ENCODE data around the gene HEXD.
A peak's percentile ranks its signal among the peaks of the same experiment; 100 is the strongest.
"Not testable (repeated sequence)": the region's sequence is repeated elsewhere in the genome, so short reads cannot be mapped to it uniquely, and the experiment has no call there.

HEXD gene

DNA sequence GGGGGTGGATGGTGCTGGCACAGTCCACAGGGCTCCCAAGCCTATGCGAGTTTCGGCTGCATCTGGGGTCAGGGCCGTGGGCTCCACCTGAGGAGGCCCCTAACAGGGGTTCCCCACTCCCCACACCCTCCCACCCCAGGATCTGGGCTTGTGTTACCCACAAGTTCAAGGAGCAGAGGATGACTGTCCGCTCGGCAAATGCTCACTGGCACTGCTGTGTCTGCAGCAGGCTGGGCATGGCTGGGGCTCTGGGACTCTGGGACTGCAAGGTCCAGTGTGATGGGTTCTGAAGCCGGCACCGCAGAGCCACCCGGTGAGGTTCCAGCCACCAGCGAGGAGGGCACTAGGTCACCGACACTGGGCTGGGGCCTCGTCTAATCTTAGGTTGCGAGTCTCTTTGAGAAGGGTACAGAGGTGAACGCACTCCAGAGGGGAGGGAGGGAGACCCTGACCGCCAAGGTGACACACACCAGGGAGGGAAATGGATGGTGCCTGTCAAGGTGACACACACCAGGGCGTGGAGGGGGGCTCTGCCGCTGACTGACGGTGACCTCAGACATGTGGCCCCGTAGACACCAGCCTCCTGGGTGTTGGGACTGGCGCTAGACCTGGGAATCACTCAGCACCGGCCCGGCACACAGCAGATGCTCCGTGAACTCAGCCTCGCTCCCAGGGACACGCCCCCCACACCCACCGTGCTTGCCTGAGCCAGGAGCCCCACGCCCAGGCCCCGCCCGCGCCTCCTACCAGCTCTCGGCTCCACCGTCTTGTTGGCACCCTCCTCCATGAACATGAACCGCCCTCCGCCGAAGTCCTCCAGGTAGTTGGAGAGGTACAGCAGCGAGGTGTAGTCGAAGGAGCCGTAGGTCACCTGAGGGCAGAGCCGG, 20.5 kb upstream of the HEXD start:
- no peak for DNase-seq

DNA sequence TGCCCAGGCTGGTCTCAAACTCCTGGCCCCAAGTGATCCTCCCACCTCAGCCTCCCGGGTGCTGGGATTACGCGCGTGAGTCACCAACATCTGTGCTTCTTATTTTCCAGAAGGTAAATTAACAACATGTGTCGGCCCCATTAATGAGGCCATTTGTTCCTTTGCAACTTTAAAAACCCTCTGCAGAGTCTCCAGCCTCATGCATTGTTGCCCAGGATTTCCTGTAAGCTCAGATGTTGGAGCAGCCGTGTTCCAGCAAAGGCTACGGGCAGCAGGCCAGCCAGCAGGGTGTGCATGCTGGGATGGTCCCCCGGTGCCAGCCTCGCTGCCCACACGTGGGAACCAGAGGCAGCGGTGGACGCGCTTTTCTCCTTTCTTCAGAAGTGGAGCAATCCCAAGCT, 19.1 kb upstream of the HEXD start:
- DNase-seq = peak; percentile 92

DNA sequence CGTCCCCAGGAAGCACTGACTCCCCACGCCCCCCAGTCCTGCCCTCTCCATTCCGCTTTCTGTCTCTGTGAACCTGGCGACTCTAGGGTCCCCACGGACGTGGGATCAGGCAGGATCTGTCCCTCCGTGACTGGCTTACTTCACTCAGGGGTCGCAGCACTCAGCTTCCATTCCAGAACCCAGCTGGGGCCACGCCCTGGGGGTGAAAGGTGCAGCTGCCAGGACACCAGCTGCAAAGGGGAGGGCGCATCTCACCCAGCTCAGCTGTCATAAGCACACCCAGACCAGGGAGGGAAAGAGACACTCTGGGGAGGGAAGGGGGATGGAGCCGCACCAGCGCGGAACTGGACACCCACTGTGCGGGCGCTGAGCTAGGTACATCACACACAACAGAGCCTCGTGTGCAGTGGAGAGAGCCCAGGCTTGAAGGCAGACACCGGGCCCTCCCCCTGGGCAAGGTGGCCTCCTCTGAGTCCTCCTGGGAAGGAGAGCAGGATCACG, 18.5 kb upstream of the HEXD start:
- no peak for DNase-seq

DNA sequence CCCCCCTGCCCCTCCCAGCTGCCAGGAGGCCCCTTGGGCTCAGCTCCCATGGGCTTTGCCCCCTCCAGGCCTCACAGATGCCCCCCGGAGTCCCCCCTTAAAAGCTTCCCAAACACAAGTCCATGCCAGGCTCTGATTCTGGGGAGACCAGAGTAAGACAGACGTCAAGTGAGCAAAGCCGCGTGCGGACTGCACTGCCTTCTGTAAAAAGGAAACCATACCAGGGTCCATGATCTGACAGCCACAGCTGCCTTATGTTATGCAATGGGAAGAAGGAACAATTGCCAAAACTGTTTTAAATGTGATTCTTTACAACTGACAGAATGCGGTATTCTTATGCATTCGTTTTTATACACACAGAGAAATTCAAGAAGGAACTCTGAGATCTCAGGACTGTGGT, 17.9 kb upstream of the HEXD start:
- peak; percentile 30 for DNase-seq

DNA sequence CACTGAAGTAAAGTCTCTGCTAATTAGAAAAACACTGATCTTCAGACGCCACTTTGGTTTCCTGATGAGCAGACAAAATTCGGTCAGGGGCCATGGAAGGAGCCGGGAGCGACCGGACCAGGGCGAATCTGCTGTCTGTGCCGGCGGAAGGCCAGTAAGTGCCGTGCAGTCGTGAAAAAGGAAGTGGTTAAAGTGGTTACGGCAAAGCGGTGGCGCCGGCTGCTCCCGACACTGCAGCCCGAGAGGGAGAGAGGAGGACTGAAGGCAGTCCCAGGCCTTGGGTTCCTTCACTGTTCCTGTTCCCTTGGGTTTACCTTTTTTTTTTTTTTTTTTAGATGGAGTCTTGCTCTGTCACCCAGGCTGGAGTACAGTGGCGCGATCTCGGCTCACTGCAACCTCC, 17.3 kb upstream of the HEXD start:
- peak; percentile 58 for DNase-seq

DNA sequence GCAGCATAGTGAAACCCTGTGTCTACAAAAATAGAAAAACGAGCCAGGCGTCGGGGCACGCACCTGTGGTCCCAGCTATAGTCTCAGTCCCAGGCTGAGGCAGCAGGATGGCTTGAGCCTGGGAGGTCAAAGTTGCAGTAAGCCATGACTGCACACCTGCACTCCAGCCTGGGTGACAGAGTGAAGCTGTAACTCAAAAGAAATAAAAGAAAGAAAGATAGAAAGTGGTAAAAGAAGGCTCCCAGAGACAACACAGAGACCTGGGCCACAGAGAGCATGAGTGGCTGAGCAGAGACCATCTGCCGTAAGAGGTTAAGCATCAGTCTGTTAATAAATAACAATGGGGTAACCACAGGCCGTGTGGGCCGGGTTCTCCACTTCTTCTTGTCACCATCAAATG, 15.3 kb upstream of the HEXD start:
- DNase-seq = no peak

DNA sequence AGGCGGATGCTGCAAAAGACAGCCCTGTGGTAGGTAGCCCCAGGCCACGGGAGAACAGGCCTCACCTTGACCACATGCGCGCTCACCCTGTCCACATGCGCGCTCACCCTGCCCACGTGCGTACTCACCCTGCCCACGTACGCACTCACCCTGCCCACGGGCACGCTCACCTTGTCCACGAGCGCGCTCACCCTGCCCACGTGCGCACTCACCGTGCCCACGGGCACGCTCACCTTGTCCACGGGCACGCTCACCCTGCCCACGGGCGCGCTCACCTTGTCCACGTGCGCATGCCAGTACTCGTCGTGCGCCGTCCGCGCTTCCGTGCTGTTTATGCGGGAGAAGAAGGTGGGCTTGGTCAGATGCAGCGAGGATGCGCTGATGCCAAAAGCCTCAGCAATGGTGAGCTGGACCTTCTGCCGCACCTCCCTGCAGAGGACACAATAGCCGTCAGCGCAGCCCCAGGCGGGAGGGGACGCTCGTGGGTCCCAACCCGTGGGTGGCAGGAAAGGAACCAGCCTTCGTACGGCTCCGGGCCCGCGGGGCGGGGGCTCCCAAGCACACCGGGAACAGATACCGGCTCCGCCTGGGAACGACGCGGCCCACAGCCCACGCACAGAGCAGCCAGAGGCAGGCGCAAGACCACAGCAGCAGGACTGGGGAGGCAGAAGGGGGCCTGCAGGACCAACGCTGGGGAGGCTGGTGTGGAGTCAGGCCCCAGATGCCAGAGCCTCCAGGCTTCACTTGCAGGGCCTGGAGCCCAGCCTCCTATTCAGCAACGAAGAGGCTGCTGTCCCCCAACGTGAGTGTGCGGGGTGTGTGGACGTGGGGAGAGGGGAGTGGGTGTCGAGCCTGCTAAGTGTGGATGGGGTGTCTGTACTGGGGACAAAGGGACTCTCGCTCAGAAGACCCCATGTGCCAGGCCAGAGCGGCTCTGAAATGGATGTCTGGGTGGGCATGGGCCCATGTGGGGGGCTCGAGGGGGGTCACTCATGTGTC, 14.2 kb upstream of the HEXD start:
- DNase-seq = no peak

DNA sequence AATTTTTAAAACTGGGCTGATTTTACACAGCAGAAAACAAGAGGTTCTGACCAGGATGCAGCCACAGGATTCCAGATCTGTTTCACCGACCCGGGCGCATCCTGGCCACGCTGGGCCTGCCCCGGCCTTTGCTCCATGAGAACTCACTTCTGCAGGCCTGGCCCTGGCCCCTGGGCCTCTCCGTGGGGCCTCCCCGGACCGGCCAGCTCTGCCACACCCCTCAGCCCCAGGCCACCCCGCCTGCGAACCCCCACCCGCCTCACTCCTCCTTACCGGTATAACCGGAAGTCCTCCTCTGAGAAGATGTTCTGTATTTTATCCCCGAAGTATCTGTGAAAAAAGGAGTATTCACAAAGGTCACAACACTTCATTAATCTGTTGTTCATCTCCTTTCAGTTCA, 13.1 kb upstream of the HEXD start:
- no peak for DNase-seq

DNA sequence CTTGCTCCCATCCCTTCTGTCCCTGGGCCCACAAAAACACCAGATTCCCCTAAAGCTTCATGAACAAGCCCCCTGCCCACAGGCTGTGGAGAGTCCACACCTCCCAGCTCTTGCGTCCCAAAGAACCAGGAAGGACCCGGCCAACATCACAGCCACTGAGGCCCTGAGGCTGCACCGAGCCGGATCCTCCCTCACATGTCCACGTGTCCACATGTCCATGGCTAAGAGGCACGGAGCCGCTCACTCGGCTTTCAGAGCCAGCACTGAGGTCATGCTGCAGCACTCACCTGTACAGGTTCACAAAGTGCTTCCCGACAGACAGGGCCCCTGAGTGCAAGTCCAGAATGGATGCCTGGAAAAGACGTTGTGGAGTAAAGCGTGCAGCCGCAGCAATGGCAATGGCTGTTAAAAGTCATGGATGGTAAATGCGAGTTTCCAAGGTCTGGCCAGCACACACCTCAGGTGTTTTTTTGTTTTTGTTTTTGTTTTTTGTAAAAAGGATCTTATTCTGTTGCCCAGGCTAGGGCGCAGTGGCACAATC, 11.9 kb upstream of the HEXD start:
- no peak for DNase-seq

DNA sequence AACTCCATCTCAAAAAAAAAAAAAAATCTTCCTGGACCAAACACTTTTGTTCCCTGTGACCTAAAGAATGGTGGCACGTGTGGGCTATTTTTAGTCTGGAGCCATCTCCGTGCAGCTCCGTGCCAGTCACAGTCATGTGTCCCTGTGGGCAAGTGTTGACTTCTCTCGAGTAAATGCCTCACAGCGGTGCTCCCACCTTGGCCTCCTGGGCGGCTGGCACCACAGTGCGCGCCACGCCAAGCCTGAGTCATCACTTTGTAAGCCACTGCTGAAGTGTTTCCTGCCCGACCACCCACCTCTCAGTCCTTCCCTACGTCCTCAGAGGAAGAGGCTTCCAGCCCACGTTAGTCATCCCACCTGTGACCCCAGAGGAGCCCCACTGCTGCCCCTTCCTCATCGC, 10.9 kb upstream of the HEXD start:
- no peak for DNase-seq

DNA sequence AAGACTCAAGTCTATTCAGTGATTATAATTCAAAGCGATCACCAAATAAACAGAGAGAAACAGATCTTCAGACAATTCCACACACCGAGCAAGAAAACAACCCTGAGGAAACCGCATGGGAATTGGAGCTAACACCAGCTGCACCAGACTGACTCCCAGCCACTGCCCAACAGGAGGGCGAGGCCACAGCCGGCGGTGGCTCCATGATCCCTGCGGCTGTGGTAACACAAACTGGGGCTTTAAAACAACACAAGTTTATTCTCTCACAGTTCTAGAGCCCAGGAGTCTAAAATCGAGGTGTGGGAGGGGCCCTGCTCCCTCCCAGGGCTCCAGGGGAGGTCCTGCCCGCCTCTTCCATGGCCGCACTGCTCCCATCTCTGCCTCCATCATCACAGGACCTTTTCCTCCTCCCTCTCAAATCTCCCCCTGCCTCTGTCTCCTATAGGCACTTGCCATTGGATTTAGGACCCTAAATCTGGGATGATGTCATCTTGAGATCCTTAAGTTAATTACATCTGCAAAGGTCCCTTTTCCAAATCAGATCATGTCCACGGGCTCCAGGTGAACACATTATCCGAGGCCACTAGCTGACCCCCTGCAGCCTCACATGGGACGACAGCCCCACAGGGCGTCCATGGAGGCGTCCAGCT, 9.7 kb upstream of the HEXD start:
- no peak for DNase-seq

DNA sequence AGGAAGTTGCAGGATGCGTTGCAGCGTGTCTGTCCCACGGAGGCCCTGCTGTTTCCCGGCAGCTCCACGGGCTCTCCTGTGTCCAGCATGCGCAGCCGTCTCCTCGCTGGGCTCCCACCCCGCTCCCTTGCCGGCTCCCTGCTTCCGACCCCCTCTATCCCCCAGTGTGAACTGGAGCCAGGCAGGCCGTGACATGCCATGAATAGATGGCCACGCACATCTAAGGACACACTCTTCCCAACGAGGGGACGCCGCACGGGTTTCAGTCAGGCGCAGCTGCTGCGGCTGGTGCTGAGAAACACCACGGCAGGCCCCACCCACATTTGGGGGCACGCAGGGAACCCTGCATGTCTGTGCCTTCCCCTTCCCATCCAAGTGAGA, 9.2 kb upstream of the HEXD start:
- no peak for DNase-seq

DNA sequence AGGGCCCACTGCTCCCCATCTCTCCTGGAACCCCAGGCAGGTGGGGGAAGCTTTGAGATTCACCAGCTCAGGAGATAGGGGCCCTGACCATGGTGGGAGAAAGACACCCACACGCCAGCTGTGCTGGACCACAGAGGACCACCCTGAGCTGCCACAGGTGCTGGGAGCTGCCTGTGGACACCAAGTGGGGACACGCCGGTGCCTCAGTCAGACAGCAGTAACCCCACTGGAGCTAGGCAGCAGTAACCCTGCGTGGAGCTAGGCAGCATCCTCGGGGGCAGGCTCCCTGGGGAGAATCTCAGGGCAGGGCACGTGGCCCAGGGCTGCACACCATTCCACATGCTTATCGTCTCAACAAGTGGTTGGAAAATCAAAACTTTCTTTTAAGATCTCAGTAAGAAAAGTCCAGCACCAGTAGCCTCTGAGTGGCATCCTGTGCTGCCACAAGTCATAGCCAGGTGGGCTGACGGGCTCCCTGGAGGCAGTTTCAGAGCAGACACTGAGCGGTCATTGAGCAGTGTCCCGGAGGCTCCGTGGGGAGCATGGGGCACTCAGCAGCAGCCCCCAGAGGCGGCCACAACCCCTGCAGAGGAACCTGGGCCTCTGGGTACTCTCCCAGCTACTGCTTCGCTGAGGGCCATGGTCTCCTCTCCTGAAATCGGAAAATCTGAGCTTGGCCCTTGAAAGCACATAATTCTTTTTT, 8.0 kb upstream of the HEXD start:
- DNase-seq = no peak

DNA sequence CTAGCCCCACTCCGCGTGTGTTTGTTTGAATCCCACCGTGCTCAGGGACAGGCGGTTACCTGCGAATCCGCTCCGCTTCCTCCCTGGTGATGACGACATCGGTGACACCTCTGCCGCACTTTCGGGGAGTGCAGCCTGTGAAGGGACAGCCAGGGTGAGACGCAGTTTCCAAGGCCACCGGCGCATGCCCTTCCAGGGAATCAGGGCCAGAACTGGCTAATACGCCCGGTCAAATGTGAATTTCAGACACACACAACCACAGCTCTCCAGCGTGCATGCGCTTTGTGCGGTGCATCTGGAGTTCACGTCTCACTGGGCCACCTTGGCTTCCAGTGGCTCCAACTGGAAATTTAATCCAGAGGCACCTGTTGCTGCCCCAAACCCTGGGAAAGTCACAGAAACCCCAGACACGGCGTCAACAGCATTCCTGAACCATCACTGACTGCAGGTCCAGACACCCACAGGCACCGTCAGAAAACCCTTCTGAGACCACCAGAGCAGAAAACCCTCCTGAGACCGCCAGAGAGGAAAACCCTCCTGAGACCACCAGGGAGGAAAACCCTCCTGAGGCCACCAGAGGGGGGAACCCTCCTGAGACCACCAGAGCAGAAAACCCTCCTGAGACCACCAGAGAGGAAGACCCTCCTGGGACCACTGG, 6.6 kb upstream of the HEXD start:
- no peak for DNase-seq

DNA sequence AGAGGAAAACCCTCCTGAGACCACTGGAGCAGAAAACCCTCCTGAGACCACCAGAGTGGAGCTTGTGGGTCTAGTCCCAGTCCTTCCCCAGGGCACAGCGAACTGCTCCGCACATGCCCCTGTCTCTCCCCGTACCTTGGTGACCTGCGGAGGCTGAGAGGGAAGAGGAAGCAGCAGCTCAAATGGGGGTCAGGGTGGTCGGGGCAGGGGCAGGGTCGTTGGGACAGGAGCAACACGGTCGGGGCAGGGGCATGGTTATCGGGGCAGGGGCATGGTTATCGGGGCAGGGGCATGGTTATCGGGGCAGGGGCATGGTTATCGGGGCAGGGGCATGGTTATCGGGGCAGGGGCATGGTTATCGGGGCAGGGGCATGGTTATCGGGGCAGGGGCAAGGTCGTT, 6.1 kb upstream of the HEXD start:
- not testable (repeated sequence) for DNase-seq

DNA sequence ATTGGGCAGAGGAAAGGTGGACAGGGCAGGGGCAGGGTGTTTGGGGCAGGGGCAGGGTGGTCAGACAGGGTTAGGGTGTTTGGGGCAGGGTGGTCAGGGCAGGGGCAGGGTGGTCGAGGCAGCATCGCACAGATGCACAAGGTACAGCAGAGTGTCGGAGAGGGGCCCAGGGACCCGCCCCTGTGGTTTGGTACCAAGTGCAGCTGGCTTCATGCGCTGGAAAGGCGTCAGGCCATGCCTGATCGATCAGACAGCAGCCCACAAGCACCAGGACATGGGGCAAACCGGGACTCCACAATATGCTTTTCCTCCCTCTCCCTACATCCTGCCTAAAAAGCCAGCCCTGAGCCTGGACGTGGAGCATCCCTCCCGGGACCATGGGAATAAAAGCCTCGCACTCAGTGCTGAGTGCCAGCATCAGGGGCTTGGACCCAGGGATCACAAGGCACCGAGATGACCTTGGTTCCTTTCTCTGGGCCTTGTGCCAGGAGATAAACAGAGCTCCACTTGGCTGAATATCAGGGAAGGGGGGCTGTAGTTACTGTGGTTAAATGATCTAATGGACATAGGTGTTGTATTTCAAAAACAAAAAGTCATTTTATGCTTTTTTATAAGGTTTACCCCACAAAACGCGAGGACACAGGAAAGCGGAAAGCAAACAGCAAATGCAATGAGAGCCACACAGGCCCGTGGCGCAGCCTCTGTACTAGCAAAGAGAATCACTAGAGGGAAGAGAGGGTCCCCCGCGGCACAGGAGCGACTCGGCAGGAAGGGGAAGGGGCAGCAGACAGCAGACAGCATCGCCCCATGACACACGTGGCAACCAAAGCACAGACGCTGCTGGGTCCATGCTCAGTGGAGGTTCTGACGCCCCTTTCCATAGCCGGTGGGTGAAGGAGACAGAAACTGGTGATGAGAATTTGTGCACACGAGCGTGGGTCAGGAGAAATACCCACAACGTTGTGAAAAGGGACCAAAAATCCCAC, 5.3 kb upstream of the HEXD start:
- no peak for DNase-seq

DNA sequence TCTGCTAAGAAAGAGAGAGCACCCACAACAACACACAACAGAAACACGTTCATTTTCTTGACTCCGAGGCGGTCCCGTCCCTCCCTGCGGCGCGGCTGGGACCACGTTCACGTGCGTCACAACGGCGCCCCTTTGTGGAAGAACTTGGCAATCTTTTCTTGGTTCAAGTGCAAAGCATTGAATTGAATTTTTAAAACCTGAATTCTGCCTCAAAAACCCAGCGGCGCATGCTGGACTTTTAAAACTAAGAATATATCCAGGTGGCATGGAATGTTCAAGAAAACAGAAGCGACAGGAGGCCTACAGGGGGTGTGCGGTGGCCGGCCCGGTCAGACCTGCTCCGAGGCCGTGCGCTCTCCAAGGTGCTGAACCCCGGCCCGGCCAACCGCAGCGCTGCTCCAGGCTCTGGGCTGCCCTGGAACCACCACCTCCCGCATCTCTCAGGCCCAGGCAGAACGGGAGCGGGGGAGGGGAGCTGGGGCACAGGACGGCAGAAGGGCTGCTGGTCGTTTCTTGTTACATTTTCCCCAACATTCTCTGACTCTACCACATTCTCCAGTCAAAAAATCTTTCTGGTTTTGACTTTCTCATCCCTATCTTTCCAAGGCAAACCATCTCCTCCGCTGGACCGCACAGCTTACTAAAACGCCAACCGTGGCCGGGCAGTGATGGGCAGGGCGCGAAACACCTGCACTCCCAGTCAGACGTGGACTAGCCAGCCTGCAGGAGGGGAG, 3.4 kb upstream of the HEXD start:
- peak; percentile 67 for DNase-seq

DNA sequence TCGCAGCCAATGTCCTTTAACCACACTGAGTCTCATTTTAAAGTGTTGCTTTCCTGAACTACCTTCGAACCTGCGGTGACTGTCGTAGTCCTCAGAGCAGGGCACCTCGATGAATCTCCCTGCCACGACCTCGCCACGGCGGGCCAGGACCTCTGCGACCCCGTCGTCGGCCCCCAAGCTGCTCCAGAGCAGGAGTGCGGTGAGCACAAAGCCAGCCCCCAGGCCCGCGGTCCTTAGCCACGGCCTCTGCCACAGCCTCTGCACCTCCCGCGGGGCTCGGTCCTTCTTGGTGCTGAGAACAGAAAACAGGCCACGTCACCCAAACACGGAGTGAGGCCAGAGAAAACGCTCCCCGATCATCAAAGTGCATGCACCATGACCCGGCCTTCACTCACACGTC, 2.8 kb upstream of the HEXD start:
- no peak for DNase-seq

DNA sequence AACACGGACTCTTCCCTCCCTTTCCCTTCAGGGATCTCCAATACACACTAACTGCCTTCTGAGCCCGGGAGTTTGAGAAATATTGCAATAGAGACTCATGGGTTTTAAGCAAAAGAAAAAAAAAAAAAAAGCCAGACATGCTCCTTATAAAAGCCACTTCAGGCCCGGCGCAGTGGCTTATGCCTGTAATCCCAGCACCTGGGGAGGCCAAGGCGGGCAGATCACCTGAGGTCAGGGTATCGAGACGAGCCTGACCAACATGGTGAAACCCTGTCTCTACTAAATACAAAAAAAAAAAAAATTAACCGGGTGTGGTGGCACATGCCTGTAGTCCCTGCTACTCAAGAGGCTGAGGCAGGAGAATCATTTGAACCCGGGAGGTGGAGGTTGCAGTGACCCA, 2.4 kb upstream of the HEXD start:
- DNase-seq = no peak

DNA sequence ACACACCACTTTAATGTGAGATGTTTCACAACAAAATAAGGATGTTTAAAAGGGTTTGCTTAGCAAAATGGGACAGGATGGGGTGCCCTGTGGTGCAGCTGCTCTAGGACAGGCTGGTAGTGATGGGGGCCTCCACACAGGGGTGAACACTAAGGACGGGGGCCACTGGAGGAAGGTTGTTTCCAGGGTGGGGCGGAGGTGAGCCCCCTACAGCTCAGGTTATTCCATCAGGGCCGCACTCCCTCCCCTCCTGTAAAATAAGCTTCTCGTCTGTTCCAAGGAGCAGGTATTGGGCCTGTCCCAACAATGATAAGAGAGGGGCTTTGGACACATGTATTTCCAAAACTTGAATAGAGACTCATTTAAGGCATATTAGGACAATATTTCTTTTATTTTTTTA, 1.9 kb upstream of the HEXD start:
- no peak for DNase-seq

Measured in fibroblast of skin of right biceps (primary cell).